COLO829 (cell line): Measurements from ENCODE around the gene CPSF2.

Source experiments
- DNase-seq: peaks from one replicate; pipeline ENCODE4 v3.0.0; 2012; ENCODE audit warnings: low spot score

CPSF2 gene

DNA sequence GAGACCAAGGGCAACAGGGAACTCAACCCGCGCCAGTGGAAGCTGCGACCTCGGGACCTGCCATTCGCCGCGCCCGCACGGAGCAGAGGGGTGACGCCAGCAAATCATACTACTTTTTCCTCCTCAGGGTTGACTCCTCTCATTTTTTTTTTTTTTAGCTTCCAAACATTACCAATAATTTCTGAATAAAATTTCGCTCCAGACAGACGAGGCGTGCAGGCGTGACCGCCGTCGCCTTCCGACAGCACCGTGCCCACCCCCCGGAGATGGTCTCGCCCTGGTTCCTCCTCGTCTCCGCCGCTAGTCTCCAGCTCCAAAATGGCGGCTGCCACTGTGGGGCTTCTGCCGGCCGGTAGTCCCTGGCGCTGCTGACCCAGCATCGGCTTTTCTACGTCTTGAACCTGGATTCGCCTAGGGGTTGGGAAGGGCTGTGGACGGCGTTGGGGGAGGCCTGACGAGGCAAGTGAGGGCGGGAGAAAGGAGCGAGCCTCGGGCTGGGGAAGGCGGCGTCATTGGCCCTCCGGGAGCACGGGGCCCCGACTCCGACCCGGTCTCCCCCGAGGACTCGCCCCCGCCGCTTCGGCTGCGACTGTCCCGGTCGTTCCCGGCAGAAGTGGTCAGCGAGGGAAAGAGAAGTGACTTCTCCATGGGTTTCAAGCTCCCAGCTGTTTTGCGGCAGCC, at the start of gene CPSF2, which contains the start of gene NDUFB1:
Gene CPSF2, plus strand, starts transcription at position 300 of the 681 bp plus-strand sequence. CDS start 9,016 bp downstream, outside the sequence.
Gene NDUFB1, minus strand, starts transcription at position 37 of the 681 bp plus-strand sequence. CDS start 4,069 bp downstream, outside the sequence.
- peak; percentile 83 for DNase-seq

DNA sequence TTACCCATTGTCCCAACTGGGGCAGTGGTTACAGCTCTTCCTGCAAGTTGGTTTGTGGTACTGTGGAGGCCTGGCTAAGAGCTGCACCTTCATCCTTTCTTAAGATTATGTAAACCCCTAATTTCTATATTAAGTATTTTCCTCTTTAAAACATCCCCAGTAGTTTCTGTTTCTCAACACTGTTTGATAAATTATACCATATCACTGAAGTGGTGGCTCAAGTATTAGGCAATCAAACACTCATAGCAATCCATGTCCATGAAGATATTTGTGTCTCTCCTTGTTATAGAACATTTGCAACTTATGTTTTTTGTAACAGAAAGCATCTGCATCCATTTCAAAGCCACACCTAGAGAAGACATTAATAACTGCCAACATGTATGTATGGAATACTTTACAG, 47.2 kb upstream of the CPSF2 start:
- DNase-seq = no peak

DNA sequence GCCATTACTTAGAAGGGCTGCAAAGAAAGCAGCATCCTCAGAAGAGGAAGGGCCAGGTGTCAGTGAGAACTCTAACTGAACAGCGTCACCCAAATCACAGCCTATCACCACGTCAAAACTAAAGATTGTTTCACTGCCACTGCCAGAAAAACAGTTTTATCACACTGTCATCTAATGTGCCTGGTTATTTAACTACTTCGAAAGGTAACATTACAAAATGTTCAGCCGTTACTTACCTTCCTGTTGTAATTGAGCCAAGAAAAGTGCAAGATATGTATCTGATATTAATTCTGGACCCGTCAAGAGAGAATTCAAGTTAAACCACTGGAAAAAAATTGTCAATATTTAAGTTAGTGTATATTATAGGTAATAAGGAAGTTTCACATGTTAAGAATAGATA, 33.3 kb upstream of the CPSF2 start:
- no peak for DNase-seq

DNA sequence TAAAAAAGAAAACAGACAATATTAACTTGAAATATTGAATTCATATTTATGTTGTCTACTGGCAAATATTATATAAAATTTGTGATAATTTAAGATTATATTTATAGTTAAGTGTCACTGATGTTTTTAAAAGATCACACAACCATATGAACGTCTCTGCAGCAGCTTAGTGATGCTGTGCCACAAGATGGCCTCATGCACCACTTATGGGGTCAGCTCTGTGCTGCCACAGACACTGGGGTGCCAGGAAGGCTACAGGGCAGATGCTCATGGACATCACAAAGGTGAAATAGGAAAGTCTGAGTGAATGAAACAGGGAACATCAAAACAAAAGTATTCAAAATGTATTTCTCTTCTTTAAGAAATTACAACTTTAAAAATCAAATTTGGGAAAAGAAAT, 28.4 kb upstream of the CPSF2 start:
- DNase-seq = no peak

DNA sequence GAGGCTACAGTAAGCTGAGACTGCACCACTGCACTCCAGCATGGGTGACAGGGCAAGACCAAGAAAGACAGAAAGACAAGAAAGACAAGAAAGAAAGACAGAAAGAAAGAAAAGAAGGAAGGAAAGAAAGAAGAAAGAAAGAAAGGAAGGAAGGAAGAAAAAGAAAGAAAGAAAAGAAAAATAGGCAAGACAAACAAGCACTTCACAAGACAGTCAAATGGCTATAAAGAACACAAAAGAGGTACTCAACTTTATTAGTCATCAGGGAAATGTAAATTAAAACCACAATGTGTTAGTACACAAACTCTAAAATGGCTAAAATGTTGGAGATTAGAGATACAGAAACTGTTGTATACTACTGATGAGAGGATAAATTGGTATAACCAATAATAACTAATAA, 22.0 kb upstream of the CPSF2 start:
- DNase-seq = no peak

DNA sequence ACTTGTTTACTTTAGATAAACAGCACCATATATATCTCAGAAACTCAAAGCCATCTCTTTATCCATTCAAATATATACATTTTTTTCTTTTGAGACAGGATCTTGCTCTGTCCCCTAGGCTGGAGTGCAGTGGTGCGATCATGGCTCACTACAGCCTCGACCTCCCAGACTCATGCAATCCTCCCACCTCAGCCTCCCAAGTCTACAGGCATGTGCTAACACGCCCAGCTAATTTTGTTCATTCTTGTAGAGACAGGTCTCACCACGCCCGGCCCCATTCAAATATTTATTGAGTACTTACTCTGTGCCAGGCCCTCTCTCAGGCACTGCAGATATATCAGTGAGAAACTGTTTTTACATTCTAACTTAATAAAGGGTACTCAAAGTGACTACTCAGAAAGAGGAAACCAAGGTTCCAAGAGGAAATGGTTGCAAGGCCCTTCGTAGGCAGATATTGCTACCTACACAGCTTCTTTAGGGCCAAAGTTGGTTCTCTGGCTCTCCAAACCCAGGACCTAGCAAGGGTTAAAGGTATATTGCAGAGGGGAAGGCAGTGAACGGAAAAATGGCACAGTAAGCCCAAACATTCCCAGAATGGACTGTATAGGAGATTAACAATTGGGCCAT, 18.3 kb upstream of the CPSF2 start:
- no peak for DNase-seq

DNA sequence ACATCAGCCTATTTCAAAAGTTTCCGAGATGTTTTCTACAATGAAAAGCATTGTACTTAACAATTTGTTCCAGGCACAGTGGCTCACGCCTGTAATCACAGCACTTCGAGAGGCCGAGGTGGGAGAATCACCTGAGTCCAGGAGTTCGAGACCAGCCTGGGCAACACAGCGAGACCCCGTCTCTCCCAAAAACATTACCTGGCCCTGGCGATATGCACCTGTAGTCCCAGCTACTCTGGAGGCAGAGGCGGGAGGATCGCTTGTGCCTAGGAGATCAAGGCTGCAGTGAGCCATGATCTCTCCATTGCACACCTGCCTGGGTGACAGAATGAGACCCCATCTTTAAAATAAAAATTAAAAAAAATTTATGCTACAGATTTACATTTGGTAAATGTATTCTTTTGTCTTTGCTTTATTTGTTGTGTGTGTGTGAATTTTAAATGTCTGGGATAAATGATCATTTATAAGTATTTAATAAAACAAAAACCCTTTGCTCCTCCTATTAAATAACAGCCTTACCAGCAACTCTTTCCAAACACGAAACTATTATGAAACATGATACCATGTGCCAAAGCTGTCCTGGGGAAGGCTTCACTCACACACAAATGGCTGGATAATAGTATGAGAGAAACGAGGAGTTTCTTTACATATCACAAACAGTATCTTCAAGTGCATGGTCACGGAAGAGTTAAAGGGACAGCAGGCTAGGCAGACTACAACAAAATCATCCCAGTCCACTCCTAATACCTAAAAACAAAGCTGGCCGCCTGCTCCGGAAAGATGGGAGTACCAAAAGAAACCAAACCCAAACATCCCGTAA, 16.5 kb upstream of the CPSF2 start:
- no peak for DNase-seq

DNA sequence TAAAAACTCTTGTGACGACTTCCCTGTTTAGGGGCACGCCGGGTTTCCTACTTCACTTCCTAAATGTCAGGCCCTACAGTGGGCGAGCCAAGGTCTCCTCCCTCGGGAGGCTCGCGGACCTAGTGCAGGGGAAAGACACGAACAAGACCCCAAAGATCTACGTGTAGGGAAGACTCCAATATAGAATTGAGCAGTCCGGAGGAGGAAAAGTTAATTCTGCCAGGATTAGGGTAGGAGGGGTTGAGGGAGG, 16.0 kb upstream of the CPSF2 start:
- DNase-seq = no peak

DNA sequence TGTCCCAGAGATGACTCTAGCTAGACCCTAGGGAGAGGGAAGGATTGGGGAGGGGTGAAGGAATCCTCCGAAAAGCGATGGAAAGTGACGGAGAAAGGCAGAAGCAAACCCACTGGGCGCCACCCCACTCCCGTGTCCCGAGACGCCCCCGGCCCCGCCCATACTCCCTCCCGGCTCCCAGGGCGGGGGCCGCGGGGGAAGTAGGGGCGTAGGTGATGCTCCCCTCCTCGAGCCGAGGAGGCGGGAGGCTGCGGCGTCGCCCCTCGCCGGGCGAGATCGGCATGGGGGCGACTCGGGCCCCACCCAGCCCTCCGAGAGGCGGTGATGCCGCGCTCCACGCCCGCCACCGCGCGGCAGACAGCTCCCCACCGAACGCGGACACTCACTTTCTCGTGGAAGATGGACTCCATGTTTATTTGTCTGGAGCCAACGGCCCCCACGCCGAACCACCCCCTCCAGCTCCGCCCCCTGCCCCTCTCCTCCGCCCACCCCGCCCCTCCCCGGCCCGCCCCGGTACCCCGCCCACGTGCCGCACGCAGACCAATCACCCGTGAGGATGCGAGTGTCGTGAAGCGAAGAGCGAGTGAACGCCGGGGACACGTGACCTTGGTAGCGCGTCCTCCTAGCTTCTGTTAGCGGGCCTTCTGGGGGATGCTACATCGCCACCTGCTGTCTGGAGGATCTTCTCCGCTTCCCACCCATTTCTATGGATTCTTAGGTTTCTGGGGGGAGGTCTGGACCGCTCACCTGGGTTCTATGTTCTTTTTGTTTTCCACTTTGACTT, 15.4 kb upstream of the CPSF2 start, which contains the start of gene ATXN3:
Gene ATXN3, minus strand, starts transcription at position 440 of the 784 bp plus-strand sequence. Its CDS starts 30 bp downstream, at position 410.
- peak; percentile 97 for DNase-seq

DNA sequence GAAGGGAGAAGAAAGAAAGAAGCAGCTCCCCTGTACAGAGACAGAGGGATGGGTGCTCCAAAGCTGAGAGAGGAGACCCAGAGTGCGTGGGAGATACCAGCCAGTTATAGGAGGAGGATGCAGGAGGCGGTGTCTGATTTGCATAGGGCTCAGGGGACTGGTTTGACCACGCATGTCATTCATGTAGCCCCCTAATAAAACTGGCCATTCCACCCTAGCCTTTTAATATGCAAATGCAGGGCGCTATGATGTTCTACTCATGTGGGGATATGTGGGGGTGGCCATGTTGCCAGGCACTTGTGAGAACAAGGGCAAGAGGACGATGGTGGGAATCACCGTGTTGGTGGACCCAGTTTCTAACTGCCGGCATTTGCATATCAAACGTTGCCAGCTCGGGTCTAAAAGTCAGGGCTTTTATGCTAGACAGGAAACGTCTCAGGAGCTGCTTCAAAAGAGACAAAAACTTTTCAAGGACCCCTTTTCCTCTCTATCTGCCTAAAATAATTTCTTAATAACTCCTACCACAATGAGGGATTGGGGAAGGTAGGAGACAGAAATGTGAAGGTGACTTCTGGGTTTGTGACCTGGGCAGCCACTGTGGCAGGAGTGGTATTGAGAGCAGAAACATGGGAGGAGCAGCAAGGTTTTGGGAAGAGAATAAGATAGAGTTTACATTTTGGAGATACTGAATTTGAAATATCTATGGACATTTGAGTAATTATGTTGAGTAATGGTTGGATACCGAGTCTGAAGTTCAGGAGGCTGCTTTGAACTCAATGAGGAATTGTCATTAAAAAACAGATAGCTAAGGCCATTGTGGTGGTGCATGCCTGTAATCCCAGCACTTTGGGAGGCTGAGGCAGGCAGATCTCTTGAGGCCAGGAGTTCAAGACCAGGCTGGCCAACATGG, 13.2 kb upstream of the CPSF2 start:
- DNase-seq = no peak

DNA sequence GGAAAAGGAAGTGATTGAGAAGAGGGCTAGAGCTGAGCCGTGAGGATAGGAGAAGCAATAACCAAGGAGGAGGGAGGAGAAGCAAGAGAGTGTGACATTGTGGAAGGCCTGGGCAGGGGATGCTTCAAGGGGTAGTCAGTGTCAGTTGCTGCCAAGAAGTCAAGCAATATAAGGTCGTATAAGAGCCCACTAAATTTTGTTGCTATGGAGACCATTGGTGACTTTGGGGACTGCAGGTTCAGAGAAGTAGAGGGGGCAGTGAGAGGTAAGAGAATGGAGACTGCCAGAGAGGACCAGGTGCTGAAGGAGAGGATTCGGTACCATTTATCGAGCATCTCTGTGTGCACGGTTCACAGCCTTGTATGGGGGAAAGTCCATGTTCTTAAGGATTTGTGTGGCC, 12.3 kb upstream of the CPSF2 start:
- DNase-seq = no peak

DNA sequence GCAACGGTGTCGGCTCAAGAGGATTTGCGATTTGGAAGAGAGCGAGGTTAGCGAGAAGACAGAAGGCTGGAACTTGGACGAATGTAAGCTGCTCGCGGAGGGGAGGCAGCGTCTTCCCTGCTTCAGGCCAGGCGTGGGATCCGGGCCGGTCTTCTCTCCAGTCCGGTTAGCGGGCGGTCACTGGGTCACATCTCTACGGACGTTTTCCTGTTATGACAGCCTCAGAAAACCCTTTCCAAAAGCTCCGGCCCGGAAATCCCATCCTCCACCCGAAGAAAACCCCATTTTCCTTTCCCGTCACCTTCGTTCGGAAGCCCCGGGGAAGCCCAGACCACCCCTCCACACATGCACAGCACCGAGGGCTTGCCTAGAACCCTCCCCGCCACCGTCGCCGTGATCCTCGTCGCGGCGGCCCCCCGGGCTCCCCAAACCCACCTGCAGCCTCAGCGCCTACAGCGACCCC, 531 bp upstream of the CPSF2 start:
- DNase-seq = peak; percentile 40

DNA sequence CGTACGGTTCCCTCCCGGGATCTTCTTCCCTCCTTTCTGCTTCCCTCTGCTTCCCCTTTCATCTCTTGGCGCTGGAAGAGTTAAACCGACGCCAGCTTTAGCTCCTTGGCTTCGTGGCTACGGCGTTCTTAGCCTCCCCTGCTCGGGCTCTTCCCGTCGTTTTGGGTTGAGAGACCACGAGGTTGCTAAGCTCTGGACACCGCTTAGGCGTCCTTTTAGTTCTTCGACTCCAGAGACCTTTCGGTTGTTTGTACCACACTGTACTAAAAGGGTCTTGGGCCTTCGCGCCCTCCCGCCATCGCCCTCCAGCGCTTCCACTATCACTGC, 545 bp downstream of the CPSF2 start:
- peak; percentile 13 for DNase-seq

DNA sequence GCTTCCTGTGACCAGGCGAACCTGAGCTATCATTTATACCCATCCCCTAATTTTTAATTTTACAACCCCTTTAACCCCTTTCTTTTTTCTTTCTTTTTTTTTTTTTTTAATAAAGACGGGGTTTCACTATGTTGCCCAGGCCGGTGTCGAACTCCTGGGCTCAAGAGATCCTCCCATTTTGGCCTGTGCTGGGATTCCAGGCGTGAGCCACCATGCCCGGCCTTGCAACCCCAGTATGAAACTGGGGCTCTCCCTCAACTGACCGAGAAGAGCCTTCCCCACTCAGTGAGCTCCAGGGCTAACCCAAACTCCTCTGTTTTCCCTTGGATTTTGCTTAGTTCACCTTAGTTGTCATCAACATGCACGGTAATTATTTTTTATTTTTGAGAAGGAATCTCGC, 992 bp downstream of the CPSF2 start:
- DNase-seq = no peak

DNA sequence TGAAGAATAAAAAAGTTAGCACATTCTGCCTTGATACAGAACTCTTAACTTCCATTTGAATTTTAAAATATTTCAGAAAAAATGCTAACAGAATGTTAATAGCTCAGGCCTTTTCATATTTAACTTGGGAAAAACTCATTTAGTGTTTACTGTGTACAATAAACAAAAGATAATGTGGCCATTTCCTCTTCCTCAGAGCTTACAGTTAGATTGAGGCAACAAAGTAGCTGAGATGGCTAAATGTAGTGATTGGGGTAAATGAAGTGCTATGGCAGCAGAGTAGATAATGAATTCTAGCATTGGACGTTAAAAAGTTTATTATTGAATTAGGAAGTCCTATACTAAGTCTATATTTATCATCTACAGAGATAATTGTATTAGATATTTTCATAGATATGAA, 12.7 kb downstream of the CPSF2 start:
- no peak for DNase-seq

DNA sequence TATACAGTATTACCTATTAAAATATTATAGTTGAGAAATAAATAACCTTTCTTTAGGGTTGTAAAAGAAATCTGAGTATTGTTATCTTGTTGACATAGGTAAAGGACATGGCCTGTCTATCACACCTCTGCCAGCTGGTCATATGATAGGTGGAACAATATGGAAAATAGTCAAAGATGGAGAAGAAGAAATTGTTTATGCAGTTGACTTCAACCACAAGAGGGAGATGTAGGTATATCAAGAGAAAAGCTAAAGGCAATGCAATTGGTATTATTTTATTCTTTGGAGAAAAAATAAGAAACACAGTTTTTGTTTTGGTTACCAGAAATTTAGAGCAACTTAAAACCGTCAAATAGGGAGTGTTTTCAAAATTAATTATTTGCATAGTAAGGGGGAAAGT, 13.5 kb downstream of the CPSF2 start:
- DNase-seq = no peak

DNA sequence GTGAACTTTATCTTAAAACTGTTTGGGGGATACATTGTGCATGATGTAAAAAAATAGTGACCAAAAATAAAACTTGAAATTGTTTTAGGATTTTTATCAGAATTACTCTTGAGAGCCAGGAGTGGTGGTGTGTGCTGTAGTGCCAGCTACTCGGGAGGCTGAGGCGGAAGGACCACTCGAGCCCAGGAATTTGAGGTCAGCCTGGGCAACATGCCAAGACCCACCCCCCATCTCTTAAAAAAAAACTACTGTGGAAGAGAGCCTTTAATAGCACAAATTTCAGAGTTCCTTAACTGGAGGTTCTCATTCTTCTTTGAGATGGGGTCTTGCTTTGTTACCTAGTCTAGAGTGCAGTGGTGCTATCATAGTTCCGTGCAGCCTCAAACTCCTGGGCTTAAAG, 21.5 kb downstream of the CPSF2 start:
- DNase-seq = no peak

DNA sequence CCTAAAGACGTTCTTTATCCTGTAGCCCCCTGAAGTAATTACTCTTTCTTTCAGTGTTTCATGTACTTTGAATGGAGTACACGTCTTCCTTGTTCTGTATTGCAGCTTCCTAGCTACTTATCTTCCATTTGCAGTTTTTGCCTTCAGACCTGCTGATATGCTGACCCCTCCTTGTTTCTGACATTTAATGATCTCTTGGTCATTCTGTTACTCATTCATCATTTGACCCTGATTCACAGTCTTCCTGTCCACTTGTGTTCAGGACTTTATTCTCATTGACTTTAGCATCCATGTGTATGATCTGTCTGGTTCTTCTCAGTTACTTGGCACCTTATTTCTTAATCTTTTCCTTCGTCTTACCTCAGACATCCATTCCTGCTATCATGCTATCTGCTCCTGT, 22.2 kb downstream of the CPSF2 start:
- no peak for DNase-seq

DNA sequence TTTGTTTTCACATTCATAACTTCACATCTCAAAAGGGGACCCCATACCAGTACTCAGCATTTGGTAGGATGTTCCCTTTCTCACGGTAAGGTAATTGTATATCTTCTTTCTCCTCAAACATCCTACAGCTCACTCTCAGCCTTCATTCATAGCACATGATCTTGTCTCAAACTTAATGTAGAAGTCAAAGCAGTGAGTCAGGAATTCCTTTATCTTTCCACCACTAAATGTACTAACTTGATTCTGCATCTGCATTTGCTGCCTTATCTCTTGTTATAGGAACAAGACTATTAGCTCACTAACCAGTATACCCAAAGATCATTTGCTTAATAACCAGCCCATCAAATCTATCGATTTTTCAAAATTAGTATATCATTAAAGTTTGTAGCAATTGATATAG, 22.9 kb downstream of the CPSF2 start:
- no peak for DNase-seq

DNA sequence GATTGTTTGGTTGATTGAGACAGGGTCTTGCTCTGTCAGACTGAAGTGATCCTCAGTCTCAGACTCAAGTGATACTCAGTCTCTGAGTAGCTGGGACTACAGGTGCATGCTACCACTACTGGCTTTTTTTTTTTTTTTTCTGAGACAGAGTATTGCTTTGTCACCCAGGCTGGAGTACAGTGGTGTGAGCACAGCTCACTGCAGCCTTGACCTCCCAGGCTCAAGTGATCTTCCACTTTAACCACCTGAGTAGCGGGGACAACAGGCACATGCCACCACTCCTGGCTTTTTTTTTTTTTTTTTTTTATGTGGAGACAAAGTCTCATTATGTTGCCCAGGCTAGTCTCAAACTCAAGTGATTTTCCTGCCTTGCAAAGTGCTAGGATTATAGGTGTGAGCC, 31.8 kb downstream of the CPSF2 start:
- no peak for DNase-seq

DNA sequence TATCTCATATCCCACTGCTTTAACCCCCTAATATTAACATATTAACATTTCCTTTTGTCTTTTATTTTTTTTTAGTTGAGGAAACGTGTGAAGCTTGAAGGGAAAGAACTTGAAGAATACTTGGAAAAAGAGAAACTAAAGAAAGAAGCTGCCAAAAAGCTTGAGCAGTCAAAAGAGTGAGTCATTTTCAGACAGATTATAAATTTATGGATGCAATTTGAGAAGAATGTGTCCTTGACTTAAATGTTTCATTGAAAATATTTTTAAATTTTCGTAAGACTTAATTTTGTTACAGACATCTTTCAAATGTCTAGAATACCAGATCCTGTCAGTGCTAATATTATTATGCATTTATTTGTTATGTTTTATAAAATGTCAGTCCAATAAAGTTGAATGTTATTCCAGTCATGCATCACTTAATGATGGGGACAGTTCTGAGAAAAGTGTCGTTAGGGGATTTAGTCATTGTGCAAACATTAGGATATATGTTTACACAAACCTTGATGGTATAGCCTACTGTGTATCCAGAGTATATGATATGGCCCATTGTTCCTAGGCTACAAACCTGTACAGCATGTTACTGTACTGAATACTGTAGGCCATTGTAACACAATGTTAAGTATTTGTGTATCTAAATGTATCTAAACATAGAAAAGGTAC, 32.6 kb downstream of the CPSF2 start:
- no peak for DNase-seq
